HEK293 (cell line): ENCODE results near the gene DSP.
A peak's percentile ranks its signal among the peaks of the same experiment; 100 is the strongest.

ENCODE experiments used
- GLI2 ChIP-seq: fragments of 450-650 bp; formaldehyde crosslinking; IDR thresholded peaks from 2 replicates; pipeline ENCODE4; 2017; ENCODE audit warnings: missing biosample characterization, missing genetic modification characterization, low read depth, borderline replicate concordance
- HOXD13 ChIP-seq: sonication (generic); formaldehyde crosslinking; IDR thresholded peaks from 2 replicates; pipeline ENCODE4 v1.8.0; 2022; ENCODE audit warnings: missing genetic modification reagents, borderline replicate concordance
- KLF17 ChIP-seq: fragments of 450-650 bp; formaldehyde crosslinking; IDR thresholded peaks from 2 replicates; pipeline ENCODE4 v1.5.1; 2016; ENCODE audit warnings: missing biosample characterization, missing genetic modification characterization
- OSR2 ChIP-seq: fragments of 450-650 bp; formaldehyde crosslinking; IDR thresholded peaks from 2 replicates; pipeline ENCODE4 v1.5.1; 2016; ENCODE audit warnings: missing biosample characterization, missing genetic modification characterization
- ZBTB26 ChIP-seq: fragments of 450-650 bp; formaldehyde crosslinking; optimal IDR thresholded peaks from 2 replicates; pipeline ENCODE3; 2016; ENCODE audit warnings: missing biosample characterization, mild to moderate bottlenecking, missing genetic modification characterization
- ZBTB49 ChIP-seq: fragments of 450-650 bp; formaldehyde crosslinking; IDR thresholded peaks from 2 replicates; pipeline ENCODE4 v1.5.1; 2016; ENCODE audit warnings: missing biosample characterization, missing genetic modification characterization, low read depth
- ZFP3 ChIP-seq: fragments of 450-650 bp; formaldehyde crosslinking; IDR thresholded peaks from 2 replicates; pipeline ENCODE4 v1.5.1; 2016; ENCODE audit warnings: low read depth, missing biosample characterization, missing genetic modification characterization
- ZNF10 ChIP-seq: fragments of 450-650 bp; formaldehyde crosslinking; IDR thresholded peaks from 2 replicates; pipeline ENCODE4 v1.5.1; 2017; ENCODE audit warnings: missing biosample characterization, missing genetic modification characterization
- ZNF132 ChIP-seq: fragments of 450-650 bp; formaldehyde crosslinking; IDR thresholded peaks from 2 replicates; pipeline ENCODE4 v1.5.1; 2017; ENCODE audit warnings: missing biosample characterization, missing genetic modification characterization, borderline replicate concordance
- ZNF138 ChIP-seq: fragments of 450-650 bp; formaldehyde crosslinking; IDR thresholded peaks from 2 replicates; pipeline ENCODE4 v1.5.1; 2016; ENCODE audit warnings: missing biosample characterization, missing genetic modification characterization, borderline replicate concordance
- ZNF157 ChIP-seq: fragments of 450-650 bp; formaldehyde crosslinking; IDR thresholded peaks from 2 replicates; pipeline ENCODE4 v1.5.1; 2016; ENCODE audit warnings: missing biosample characterization, missing genetic modification characterization
- ZNF2 ChIP-seq: fragments of 450-650 bp; formaldehyde crosslinking; IDR thresholded peaks from 2 replicates; pipeline ENCODE4 v1.5.1; 2016; ENCODE audit warnings: missing biosample characterization, missing genetic modification characterization
- ZNF202 ChIP-seq: fragments of 450-650 bp; formaldehyde crosslinking; IDR thresholded peaks from 2 replicates; pipeline ENCODE4 v1.5.1; 2016; ENCODE audit warnings: missing biosample characterization, missing genetic modification characterization, borderline replicate concordance
- ZNF214 ChIP-seq: fragments of 450-650 bp; formaldehyde crosslinking; IDR thresholded peaks from 2 replicates; pipeline ENCODE4 v1.5.1; 2017; ENCODE audit warnings: missing biosample characterization, mild to moderate bottlenecking, missing genetic modification characterization, borderline replicate concordance
- ZNF274 ChIP-seq, 2 experiments: fragments of 200-500 bp in 1 of 2; fragments of 450-650 bp in 1 of 2; sonication (Bioruptor generic) in 1 of 2; formaldehyde crosslinking in 1 of 2; IDR thresholded peaks; 2 replicates each; pipeline versions ENCODE4 v1.5.1 to v1.6.1; 2014 to 2016; ENCODE audit warnings: borderline replicate concordance in 1 of 2, inconsistent platforms in 1 of 2, low read length in 1 of 2, missing biosample characterization in 1 of 2, missing genetic modification characterization in 1 of 2
- ZNF324 ChIP-seq: fragments of 450-650 bp; formaldehyde crosslinking; IDR thresholded peaks from 2 replicates; pipeline ENCODE4 v1.5.1; 2016; ENCODE audit warnings: missing biosample characterization, missing genetic modification characterization
- ZNF335 ChIP-seq: fragments of 450-650 bp; formaldehyde crosslinking; conservative IDR thresholded peaks from 2 replicates; pipeline ENCODE4 v1.5.1; 2016; ENCODE audit warnings: missing biosample characterization, missing genetic modification characterization
- ZNF37A ChIP-seq: fragments of 450-650 bp; IDR thresholded peaks from 2 replicates; pipeline ENCODE4 v1.5.1; 2018; ENCODE audit warnings: missing biosample characterization, missing genetic modification characterization
- ZNF544 ChIP-seq: fragments of 450-650 bp; formaldehyde crosslinking; IDR thresholded peaks from 2 replicates; pipeline ENCODE4 v1.5.0; 2017; ENCODE audit warnings: missing biosample characterization, missing genetic modification characterization
- ZNF610 ChIP-seq: fragments of 450-650 bp; formaldehyde crosslinking; IDR thresholded peaks from 2 replicates; pipeline ENCODE4 v1.5.1; 2016; ENCODE audit warnings: missing biosample characterization, missing genetic modification characterization, borderline replicate concordance
- ZNF645 ChIP-seq: fragments of 450-650 bp; formaldehyde crosslinking; IDR thresholded peaks from 2 replicates; pipeline ENCODE4; 2016; ENCODE audit warnings: missing biosample characterization, missing genetic modification characterization
- ZNF776 ChIP-seq: fragments of 450-650 bp; formaldehyde crosslinking; IDR thresholded peaks from 2 replicates; pipeline ENCODE4 v1.5.0; 2017; ENCODE audit warnings: missing biosample characterization, missing genetic modification characterization, borderline replicate concordance
- TF ChIP-seq, protein P1 (sequence below): fragments of 450-650 bp; formaldehyde crosslinking; IDR thresholded peaks from 2 replicates; pipeline ENCODE4 v1.5.1; 2016; ENCODE audit warnings: missing biosample characterization, missing genetic modification characterization
- TF ChIP-seq, protein P2 (sequence below): fragments of 450-650 bp; formaldehyde crosslinking; IDR thresholded peaks from 2 replicates; pipeline ENCODE4 v1.5.1; 2017; ENCODE audit warnings: missing biosample characterization, missing genetic modification characterization

Gene DSP

DNA sequence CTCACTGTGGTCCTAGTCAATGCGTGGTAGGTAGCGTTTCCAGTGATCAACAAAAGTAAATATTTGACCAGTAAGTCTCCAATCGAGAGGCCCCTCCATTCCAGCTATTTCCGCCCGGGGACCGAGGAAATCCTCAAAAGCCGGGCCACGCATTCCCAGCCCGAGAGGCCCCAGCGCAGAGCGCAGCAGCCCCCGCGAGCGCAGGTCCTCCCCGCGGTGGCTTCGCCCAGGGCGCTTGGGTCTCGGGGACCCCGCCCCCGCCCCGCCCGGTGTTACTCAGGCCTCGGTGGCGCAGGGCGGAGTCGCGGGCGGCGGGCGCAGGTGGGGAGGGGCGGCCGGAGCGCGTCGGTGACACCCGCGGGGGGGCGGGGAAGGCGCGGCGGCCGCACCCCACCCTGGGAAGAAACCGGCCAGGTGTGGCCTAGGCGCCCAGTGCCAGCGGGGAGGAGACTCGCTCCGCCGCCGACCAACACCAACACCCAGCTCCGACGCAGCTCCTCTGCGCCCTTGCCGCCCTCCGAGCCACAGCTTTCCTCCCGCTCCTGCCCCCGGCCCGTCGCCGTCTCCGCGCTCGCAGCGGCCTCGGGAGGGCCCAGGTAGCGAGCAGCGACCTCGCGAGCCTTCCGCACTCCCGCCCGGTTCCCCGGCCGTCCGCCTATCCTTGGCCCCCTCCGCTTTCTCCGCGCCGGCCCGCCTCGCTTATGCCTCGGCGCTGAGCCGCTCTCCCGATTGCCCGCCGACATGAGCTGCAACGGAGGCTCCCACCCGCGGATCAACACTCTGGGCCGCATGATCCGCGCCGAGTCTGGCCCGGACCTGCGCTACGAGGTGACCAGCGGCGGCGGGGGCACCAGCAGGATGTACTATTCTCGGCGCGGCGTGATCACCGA is at the start of gene DSP (continued):
- TF ChIP-seq ZNF10 (tag by site-specific recombination), result peak; percentile 9; the same call in 1 of the 2 replicates
- no peak for TF ChIP-seq ZNF544 (tag by site-specific recombination)
- TF ChIP-seq ZFP3 (tag by site-specific recombination), result no peak
- no peak for TF ChIP-seq HOXD13 (CRISPR knock-in tag)
- no peak for TF ChIP-seq ZNF274 (IDR thresholded peaks at IDR 0.05; ENCODE audit: low read length)
- no peak for TF ChIP-seq ZNF274 (tag by site-specific recombination; IDR thresholded peaks at IDR 0.05; ENCODE audit: borderline replicate concordance)
- TF ChIP-seq ZNF37A (tag by site-specific recombination), result no peak
- peak; percentile 88 for TF ChIP-seq ZNF2 (tag by site-specific recombination)
- TF ChIP-seq ZNF214 (tag by site-specific recombination), result no peak
- TF ChIP-seq ZNF202 (tag by site-specific recombination), result no peak
- TF ChIP-seq, protein P1, sequence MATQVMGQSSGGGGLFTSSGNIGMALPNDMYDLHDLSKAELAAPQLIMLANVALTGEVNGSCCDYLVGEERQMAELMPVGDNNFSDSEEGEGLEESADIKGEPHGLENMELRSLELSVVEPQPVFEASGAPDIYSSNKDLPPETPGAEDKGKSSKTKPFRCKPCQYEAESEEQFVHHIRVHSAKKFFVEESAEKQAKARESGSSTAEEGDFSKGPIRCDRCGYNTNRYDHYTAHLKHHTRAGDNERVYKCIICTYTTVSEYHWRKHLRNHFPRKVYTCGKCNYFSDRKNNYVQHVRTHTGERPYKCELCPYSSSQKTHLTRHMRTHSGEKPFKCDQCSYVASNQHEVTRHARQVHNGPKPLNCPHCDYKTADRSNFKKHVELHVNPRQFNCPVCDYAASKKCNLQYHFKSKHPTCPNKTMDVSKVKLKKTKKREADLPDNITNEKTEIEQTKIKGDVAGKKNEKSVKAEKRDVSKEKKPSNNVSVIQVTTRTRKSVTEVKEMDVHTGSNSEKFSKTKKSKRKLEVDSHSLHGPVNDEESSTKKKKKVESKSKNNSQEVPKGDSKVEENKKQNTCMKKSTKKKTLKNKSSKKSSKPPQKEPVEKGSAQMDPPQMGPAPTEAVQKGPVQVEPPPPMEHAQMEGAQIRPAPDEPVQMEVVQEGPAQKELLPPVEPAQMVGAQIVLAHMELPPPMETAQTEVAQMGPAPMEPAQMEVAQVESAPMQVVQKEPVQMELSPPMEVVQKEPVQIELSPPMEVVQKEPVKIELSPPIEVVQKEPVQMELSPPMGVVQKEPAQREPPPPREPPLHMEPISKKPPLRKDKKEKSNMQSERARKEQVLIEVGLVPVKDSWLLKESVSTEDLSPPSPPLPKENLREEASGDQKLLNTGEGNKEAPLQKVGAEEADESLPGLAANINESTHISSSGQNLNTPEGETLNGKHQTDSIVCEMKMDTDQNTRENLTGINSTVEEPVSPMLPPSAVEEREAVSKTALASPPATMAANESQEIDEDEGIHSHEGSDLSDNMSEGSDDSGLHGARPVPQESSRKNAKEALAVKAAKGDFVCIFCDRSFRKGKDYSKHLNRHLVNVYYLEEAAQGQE (tag by site-specific recombination), result 0 out of 2 replicates have a peak, but pooled peaks have one; percentile 20
- no peak for TF ChIP-seq GLI2 (tag by site-specific recombination)
- TF ChIP-seq OSR2 (tag by site-specific recombination), result no peak
- TF ChIP-seq, protein P2, sequence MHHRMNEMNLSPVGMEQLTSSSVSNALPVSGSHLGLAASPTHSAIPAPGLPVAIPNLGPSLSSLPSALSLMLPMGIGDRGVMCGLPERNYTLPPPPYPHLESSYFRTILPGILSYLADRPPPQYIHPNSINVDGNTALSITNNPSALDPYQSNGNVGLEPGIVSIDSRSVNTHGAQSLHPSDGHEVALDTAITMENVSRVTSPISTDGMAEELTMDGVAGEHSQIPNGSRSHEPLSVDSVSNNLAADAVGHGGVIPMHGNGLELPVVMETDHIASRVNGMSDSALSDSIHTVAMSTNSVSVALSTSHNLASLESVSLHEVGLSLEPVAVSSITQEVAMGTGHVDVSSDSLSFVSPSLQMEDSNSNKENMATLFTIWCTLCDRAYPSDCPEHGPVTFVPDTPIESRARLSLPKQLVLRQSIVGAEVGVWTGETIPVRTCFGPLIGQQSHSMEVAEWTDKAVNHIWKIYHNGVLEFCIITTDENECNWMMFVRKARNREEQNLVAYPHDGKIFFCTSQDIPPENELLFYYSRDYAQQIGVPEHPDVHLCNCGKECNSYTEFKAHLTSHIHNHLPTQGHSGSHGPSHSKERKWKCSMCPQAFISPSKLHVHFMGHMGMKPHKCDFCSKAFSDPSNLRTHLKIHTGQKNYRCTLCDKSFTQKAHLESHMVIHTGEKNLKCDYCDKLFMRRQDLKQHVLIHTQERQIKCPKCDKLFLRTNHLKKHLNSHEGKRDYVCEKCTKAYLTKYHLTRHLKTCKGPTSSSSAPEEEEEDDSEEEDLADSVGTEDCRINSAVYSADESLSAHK, result 0 out of 2 replicates have a peak, but pooled peaks have one; percentile 24
- TF ChIP-seq ZNF324, result no peak; the same call in 1 of the 2 replicates
- no peak for TF ChIP-seq ZNF138
- TF ChIP-seq ZNF132 (tag by site-specific recombination), result no peak
- peak; percentile 71; the same call in 1 of the 2 replicates for TF ChIP-seq ZNF610 (tag by site-specific recombination)
- TF ChIP-seq ZNF157, result no peak; the same call in 1 of the 2 replicates
- TF ChIP-seq ZBTB49, result no peak
- 0 out of 2 replicates have a peak, but pooled peaks have one; percentile 62 for TF ChIP-seq ZNF645 (tag by site-specific recombination)
- no peak for TF ChIP-seq ZNF776 (tag by site-specific recombination)
- peak; percentile 99 for TF ChIP-seq ZBTB26 (tag by site-specific recombination)
- TF ChIP-seq KLF17, result peak; percentile 77
- peak; percentile 9; the same call in 1 of the 2 replicates for TF ChIP-seq ZNF335 (tag by site-specific recombination)
